HCT116 (cell line): ENCODE results near the gene TLCD3B. TPM values are rescaled to one million over a fixed set of nuclear protein-coding genes. Genes with fewer than 3 reads are reported as not detected.

Experiments
- ATAC-seq: fragments of 200-7000 bp; cut with Tn5 transposase; 2 replicates; pipeline ENCODE4 v1.9.1; 2020; ENCODE audit warnings: mild to moderate bottlenecking, moderate library complexity
- BruUV-seq: library from RNA; stranded (reverse); fragments of 400-500 nt; replicated peaks from 2 replicates; lab custom pipeline; 2021; lab: Mats Ljungman, UMichigan
- CTCF ChIA-PET: fragments of 300-600 bp; sonication (Branson Sonifier 250); formaldehyde crosslinking; loops from one replicate; lab custom pipeline; 2021; ENCODE audit warnings: antibody characterized with exemption; lab: Charles Lee
- POLR2A ChIA-PET: fragments of 300-600, 350-600 bp; sonication (Branson Sonifier 250); formaldehyde crosslinking; loops from one replicate; lab custom pipeline; 2021; ENCODE audit warnings: antibody characterized with exemption; lab: Charles Lee
- RAD21 ChIA-PET, 2 experiments: fragments of 300-600 bp; sonication (Branson Sonifier 250); formaldehyde crosslinking; loops; one replicate each; lab custom pipeline; 2023; ENCODE audit warnings: low total read pairs in 2 of 2; ENCODE audit not compliant: uncharacterized antibody in 2 of 2, unreplicated experiment in 2 of 2, low non-redundant PET in 1 of 2; lab: Charles Lee
- DNase-seq: peaks from one replicate; pipeline ENCODE4 v3.0.0-alpha.2; 2010; ENCODE audit warnings: low read depth, low spot score
- H2AFZ ChIP-seq: fragments of 200-600 bp; shearing (Covaris generic), sonication (generic); 2 replicates; pipeline ENCODE4 v1.6.1; 2017; ENCODE audit warnings: low read depth, mixed run types, mixed read lengths, antibody characterized with exemption, low read length; ENCODE audit not compliant: poor library complexity, severe bottlenecking
- H3K27ac ChIP-seq: 2 replicates; pipeline ENCODE4 v1.5.1; 2012; ENCODE audit warnings: low read depth, low read length
- H3K27me3 ChIP-seq: fragments of 200-600 bp; sonication (generic); 2 replicates; pipeline ENCODE4 v1.6.1; 2016; ENCODE audit warnings: mixed run types, low read length, mixed read lengths; ENCODE audit not compliant: insufficient read depth
- H3K36me3 ChIP-seq, 2 experiments: fragments of 200-500 bp in 1 of 2; fragments of 200-600 bp in 1 of 2; sonication (Bioruptor generic) in 1 of 2; sonication (generic) in 1 of 2; 2 replicates each; pipeline versions ENCODE4 v1.5.1 to v1.6.1; 2014 to 2016; ENCODE audit warnings: low read length in 2 of 2, inconsistent platforms in 1 of 2, mixed read lengths in 1 of 2, mixed run types in 1 of 2; ENCODE audit not compliant: insufficient read depth in 2 of 2, control insufficient read depth in 1 of 2
- H3K4me1 ChIP-seq, 2 experiments: fragments of 200-600 bp in 1 of 2; sonication (generic) in 1 of 2; 2 replicates each; pipeline versions ENCODE4 v1.5.1 to v1.6.1; 2012 to 2017; ENCODE audit warnings: low read length in 2 of 2, inconsistent platforms in 1 of 2, mild to moderate bottlenecking in 1 of 2, mixed read lengths in 1 of 2, mixed run types in 1 of 2, moderate library complexity in 1 of 2; ENCODE audit not compliant: insufficient read depth in 2 of 2, control insufficient read depth in 1 of 2
- H3K4me2 ChIP-seq: fragments of 200-600 bp; sonication (generic); 2 replicates; pipeline ENCODE4 v1.6.1; 2017; ENCODE audit warnings: mixed run types, low read length, mixed read lengths
- H3K4me3 ChIP-seq, 2 experiments: fragments of 200-600 bp in 1 of 2; sonication (generic) in 1 of 2; replicated peaks in 1 of 2; 2 replicates each; pipeline ENCODE4 v1.5.1; 2011 to 2016; ENCODE audit warnings: low read length in 2 of 2, control low read depth in 1 of 2, low read depth in 1 of 2, mild to moderate bottlenecking in 1 of 2, mixed read lengths in 1 of 2, mixed run types in 1 of 2
- H3K79me2 ChIP-seq: fragments of 200-600 bp; sonication (generic); 2 replicates; pipeline ENCODE4 v1.6.1; 2017; ENCODE audit warnings: mild to moderate bottlenecking, mixed run types, low read length, moderate library complexity, mixed read lengths; ENCODE audit not compliant: insufficient read depth
- H3K9ac ChIP-seq: fragments of 200-600 bp; sonication (generic); 2 replicates; pipeline ENCODE4 v1.6.1; 2016; ENCODE audit warnings: low read length, mixed read lengths
- H3K9me2 ChIP-seq: fragments of 200-600 bp; sonication (generic), shearing (Covaris generic); 2 replicates; pipeline ENCODE4 v1.6.1; 2017; ENCODE audit warnings: mixed run types, mild to moderate bottlenecking, moderate library complexity; ENCODE audit not compliant: insufficient read depth
- H3K9me3 ChIP-seq, 2 experiments: fragments of 200-500 bp in 1 of 2; fragments of 200-600 bp in 1 of 2; sonication (Bioruptor generic) in 1 of 2; sonication (generic) in 1 of 2; 2 replicates each; pipeline ENCODE4 v1.6.1; 2014 to 2017; ENCODE audit warnings: low read length in 2 of 2, mixed read lengths in 2 of 2, inconsistent platforms in 1 of 2, low read depth in 1 of 2, mild to moderate bottlenecking in 1 of 2, mixed run types in 1 of 2, moderate library complexity in 1 of 2; ENCODE audit not compliant: control insufficient read depth in 1 of 2, insufficient read depth in 1 of 2
- H4K20me1 ChIP-seq: fragments of 200-600 bp; sonication (generic), shearing (Covaris generic); 2 replicates; pipeline ENCODE4 v1.6.1; 2017; ENCODE audit warnings: mixed run types, mild to moderate bottlenecking, moderate library complexity; ENCODE audit not compliant: insufficient read depth
- ATF3 ChIP-seq: IDR thresholded peaks from 2 replicates; pipeline ENCODE4 v1.6.1; 2012
- CBX3 ChIP-seq: IDR thresholded peaks from 2 replicates; pipeline ENCODE4 v1.6.1; 2012; ENCODE audit warnings: low read depth
- EGR1 ChIP-seq: IDR thresholded peaks from 2 replicates; pipeline ENCODE4 v1.6.1; 2012; ENCODE audit warnings: low read depth
- ELF1 ChIP-seq: IDR thresholded peaks from 2 replicates; pipeline ENCODE4 v1.6.1; 2012; ENCODE audit warnings: low read depth, borderline replicate concordance
- EZH2phosphoT487 ChIP-seq: fragments of 200-600 bp; IDR thresholded peaks from 2 replicates; pipeline ENCODE4 v1.6.1; 2018; ENCODE audit warnings: antibody characterized with exemption, borderline replicate concordance
- JUND ChIP-seq: IDR thresholded peaks from 2 replicates; pipeline ENCODE4 v1.6.1; 2012
- MAX ChIP-seq: IDR thresholded peaks from 2 replicates; pipeline ENCODE4 v1.6.1; 2012
- POLR2AphosphoS5 ChIP-seq: IDR thresholded peaks from 2 replicates; pipeline ENCODE4 v1.6.1; 2011; ENCODE audit warnings: mild to moderate bottlenecking, low read depth, low read length, moderate library complexity
- RAD21 ChIP-seq: IDR thresholded peaks from 2 replicates; pipeline ENCODE4 v1.6.1; 2012; ENCODE audit warnings: low read depth, mild to moderate bottlenecking
- SIN3A ChIP-seq: IDR thresholded peaks from 2 replicates; pipeline ENCODE4 v1.6.1; 2012; ENCODE audit warnings: low read depth
- SP1 ChIP-seq: IDR thresholded peaks from 2 replicates; pipeline ENCODE4 v1.6.1; 2012; ENCODE audit warnings: low read depth
- SRF ChIP-seq: IDR thresholded peaks from 2 replicates; pipeline ENCODE4 v1.6.1; 2012; ENCODE audit warnings: low read depth
- YY1 ChIP-seq: IDR thresholded peaks from 2 replicates; pipeline ENCODE4 v1.6.1; 2011; ENCODE audit warnings: low read length, low read depth, moderate library complexity, mild to moderate bottlenecking; ENCODE audit not compliant: insufficient replicate concordance; ENCODE audit errors: extremely low read depth
- intact Hi-C: fragments of 100-400 bp; cut with micrococcal nuclease; formaldehyde crosslinking; loops from 2 replicates; pipeline ENCODE4 v1.10.0; 2022
- total RNA-seq: library from RNA; stranded (reverse); gene quantifications from one replicate; pipeline ENCODE4 v1.2.1, GENCODE V29; 2021; ENCODE audit not compliant: unreplicated experiment
- TF ChIP-seq, protein P1 (sequence below): IDR thresholded peaks from 2 replicates; pipeline ENCODE4 v1.6.1; 2012; ENCODE audit warnings: low read depth

Gene TLCD3B
- total RNA-seq, 1 experiment from 2014 or later = 1.0 TPM

- H3K4me3 ChIP-seq = peak overlapping the region; percentile 98
- H4K20me1 ChIP-seq = peaks cover 2% of the 10 kb centered on the region; the same call in 1 of the 2 replicates
- H3K79me2 ChIP-seq = peaks cover 37% of the 10 kb centered on the region
- H3K9me2 ChIP-seq = no peaks in the 10 kb centered on the region
- ChIA-PET RAD21 (no interaction called here), CTCF (no interaction called here), POLR2A (interaction anchor here (0.6 kb wide), 1 partner anchor 103 kb away, joined by 7 read pairs; no protein-coding TSS in a partner anchor)
- peak overlapping the region; percentile 100 for H3K27ac ChIP-seq
- no peaks in the 10 kb centered on the region for H3K9me3 ChIP-seq
- H3K36me3 ChIP-seq = peaks cover 12 to 25% of the 10 kb centered on the region in 2 experiments
- peaks cover 25 to 45% of the 10 kb centered on the region in 2 experiments for H3K4me1 ChIP-seq
- peak overlapping the region; percentile 99 for H3K9ac ChIP-seq
- ATAC-seq = no peak
- H2AFZ ChIP-seq = no peak overlapping the region
- TF ChIP-seq SRF = no peak
- no peak for TF ChIP-seq SP1
- no peak for TF ChIP-seq ELF1
- TF ChIP-seq JUND = no peak
- no peak for TF ChIP-seq RAD21
- TF ChIP-seq EZH2phosphoT487 = no peak
- TF ChIP-seq EGR1 = no peak
- TF ChIP-seq YY1 = no peak
- TF ChIP-seq CBX3 = no peak
- H3K4me2 ChIP-seq = peak overlapping the region; percentile 95
- BruUV-seq = no TSS peak
- no peak for DNase-seq
- intact Hi-C loops = no loop called here
- H3K27me3 ChIP-seq = no peaks in the 10 kb centered on the region
These were observed 32.3 kb upstream of the TLCD3B start for GRCh38 chr16:30063278-30063892.

DNA sequence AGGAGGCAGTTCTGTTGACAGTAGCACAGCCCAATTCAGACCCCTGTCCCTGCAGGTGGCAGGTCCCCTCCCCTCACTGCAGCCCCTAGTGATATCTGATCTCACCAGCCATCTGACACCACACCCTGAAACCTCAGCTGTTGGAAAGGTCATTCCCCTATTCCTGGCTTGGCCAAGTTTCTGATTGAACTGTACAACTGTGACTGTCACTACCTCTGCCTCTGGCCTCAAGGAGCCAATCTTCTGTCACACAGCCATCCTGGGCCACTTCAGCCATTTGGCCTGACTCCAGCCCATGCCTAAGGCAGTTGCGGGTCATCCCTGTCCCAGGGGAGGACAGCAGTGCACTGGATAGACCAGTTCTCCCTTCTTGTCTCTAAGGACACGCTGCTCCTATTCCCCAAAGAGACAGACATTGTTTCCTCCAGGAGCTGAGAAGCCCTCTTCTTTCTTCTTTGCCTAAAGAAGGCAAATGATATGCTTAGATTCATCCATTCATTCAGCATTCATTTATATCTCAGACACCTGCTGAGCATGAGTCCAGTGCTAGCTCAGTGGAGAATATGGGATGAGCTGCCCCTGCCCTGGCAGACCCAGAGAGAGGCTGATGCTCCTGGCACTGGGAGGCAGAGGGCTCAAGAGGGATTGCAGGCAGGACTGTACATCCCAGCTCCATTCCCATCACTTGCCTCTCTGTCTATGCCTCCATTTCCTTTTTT is 29.9 kb upstream of the TLCD3B start:
- peak overlapping the region; percentile 8; the same call in 1 of the 2 replicates for H3K27ac ChIP-seq
- no peak overlapping the region for H2AFZ ChIP-seq
- H3K9me3 ChIP-seq = no peaks in the 10 kb centered on the region
- CTCF ChIA-PET = interaction anchor here (0.7 kb wide), 2 partner anchors 31 to 345 kb away, joined by 3 read pairs; no protein-coding TSS in a partner anchor
- POLR2A ChIA-PET = no interaction called here
- RAD21 ChIA-PET = no interaction called here
- no peaks in the 10 kb centered on the region for H3K27me3 ChIP-seq
- H3K36me3 ChIP-seq = peaks cover 0 to 5% of the 10 kb centered on the region in 2 experiments; a peak in 3 of 4 replicates
- intact Hi-C loops = no loop called here
- no peak for DNase-seq
- no peak for ATAC-seq
- H3K4me2 ChIP-seq = peak overlapping the region; percentile 9; the same call in 1 of the 2 replicates
- no peaks in the 10 kb centered on the region for H4K20me1 ChIP-seq
- no TSS peak for BruUV-seq
- H3K9me2 ChIP-seq = no peaks in the 10 kb centered on the region
- 0 out of 2 replicates have a peak overlapping the region, but pooled peaks have one; percentile 18 for H3K9ac ChIP-seq
- no peak overlapping the region for H3K4me3 ChIP-seq
- peaks cover 17 to 27% of the 10 kb centered on the region in 2 experiments for H3K4me1 ChIP-seq
- H3K79me2 ChIP-seq = peaks cover 13% of the 10 kb centered on the region
- TF ChIP-seq SRF (no peak), POLR2AphosphoS5 (no peak), SIN3A (no peak), YY1 (no peak), ATF3 (no peak), CBX3 (no peak), MAX (no peak)
- TF ChIP-seq, protein P1, sequence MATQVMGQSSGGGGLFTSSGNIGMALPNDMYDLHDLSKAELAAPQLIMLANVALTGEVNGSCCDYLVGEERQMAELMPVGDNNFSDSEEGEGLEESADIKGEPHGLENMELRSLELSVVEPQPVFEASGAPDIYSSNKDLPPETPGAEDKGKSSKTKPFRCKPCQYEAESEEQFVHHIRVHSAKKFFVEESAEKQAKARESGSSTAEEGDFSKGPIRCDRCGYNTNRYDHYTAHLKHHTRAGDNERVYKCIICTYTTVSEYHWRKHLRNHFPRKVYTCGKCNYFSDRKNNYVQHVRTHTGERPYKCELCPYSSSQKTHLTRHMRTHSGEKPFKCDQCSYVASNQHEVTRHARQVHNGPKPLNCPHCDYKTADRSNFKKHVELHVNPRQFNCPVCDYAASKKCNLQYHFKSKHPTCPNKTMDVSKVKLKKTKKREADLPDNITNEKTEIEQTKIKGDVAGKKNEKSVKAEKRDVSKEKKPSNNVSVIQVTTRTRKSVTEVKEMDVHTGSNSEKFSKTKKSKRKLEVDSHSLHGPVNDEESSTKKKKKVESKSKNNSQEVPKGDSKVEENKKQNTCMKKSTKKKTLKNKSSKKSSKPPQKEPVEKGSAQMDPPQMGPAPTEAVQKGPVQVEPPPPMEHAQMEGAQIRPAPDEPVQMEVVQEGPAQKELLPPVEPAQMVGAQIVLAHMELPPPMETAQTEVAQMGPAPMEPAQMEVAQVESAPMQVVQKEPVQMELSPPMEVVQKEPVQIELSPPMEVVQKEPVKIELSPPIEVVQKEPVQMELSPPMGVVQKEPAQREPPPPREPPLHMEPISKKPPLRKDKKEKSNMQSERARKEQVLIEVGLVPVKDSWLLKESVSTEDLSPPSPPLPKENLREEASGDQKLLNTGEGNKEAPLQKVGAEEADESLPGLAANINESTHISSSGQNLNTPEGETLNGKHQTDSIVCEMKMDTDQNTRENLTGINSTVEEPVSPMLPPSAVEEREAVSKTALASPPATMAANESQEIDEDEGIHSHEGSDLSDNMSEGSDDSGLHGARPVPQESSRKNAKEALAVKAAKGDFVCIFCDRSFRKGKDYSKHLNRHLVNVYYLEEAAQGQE = no peak
